Spinal cord (tissue), 10 donors: Measurements from ENCODE around the gene COL5A3. TPM values are rescaled to one million over a fixed set of nuclear protein-coding genes. Genes with fewer than 3 reads are reported as not detected.
A peak's percentile ranks its signal among the peaks of the same experiment; 100 is the strongest.

Source experiments
- DNase-seq, 6 donors: peaks; one replicate each; pipeline versions ENCODE4 v3.0.0 to v3.0.0-alpha.2; 2013 to 2015; ENCODE audit warnings: low spot score in 6 of 6, low read depth in 4 of 6
- H3K27ac ChIP-seq: one replicate; pipeline ENCODE4 v1.5.1; 2013; ENCODE audit warnings: low read depth, low read length, control low read depth
- H3K27me3 ChIP-seq: one replicate; pipeline ENCODE4 v1.6.1; 2013; ENCODE audit warnings: low read length; ENCODE audit not compliant: control insufficient read depth, insufficient read depth
- H3K36me3 ChIP-seq: one replicate; pipeline ENCODE4 v1.6.1; 2013; ENCODE audit warnings: low read length; ENCODE audit not compliant: control insufficient read depth, insufficient read depth
- H3K4me1 ChIP-seq: one replicate; pipeline ENCODE4 v1.6.1; 2013; ENCODE audit warnings: low read length; ENCODE audit not compliant: control insufficient read depth, insufficient read depth
- H3K4me3 ChIP-seq: one replicate; pipeline ENCODE4 v1.5.1; 2013; ENCODE audit warnings: low read depth, low read length, control low read depth
- H3K9me3 ChIP-seq: one replicate; pipeline ENCODE4 v1.6.1; 2013; ENCODE audit warnings: low read length; ENCODE audit not compliant: control insufficient read depth, insufficient read depth
- WGBS: methylation state at CpG from one replicate; pipeline ENCODE4 v1.1.5; 2013; ENCODE audit warnings: missing lambda C conversion rate; ENCODE audit not compliant: insufficient coverage; 5-methylcytosine and 5-hydroxymethylcytosine counted together
- polyA plus RNA-seq, 2 donors: library from polyadenylated mRNA; unstranded; fragments of 120-200 nt; gene quantifications; one replicate each; pipeline ENCODE4 v1.2.1, GENCODE V29; 2013; ENCODE audit not compliant: insufficient read length in 2 of 2
- total RNA-seq, 2 donors: library from RNA; depleted of rRNA in 1 of 2; stranded (reverse); fragments of 120-200 nt in 1 of 2; fragments of >200 nt in 1 of 2; gene quantifications; one replicate each; pipeline versions ENCODE4 v1.2.3 to v1.2.4, GENCODE V29; 2013 to 2014
- donor health status: healthy.

Gene COL5A3
- total and polyA plus RNA-seq, 4 donors: 7.8 to 18.1 (median 14.7) TPM

DNA sequence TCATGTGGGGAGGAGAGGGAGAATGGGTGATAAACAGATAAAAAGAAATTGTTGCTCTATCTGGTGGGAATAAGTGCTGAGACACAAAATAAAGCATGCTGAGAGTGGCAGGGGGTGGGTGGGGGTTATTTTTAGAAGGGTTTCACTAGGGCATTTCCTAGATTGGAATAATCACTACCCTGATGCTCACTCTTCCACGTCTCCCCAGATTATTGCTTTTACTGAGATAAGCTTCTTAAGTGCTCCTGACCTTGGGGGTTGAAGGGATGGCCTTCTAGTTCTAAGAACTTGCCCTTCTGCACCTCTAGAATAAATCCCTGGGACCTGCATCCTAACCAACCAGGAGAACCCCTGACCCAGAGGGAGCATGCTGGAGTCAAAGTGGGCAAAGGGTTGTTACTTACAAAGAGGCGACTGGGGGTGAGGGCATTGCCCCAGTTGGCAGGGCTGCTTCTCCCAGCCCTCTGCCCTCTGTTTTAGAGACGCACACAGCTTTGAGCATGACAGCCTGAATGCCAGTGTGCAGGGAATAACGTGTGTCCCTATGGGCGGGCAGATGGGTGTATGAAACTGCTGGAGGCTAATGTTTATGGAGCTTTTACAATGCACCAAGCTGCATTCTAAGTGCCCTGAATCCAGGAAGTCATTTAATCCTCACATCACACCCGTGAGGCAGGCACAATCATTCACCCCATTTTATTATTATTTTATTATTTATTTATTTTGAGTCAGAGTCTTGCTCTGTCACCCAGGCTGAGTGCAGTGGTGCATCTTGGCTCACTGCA is 3.7 kb upstream of the COL5A3 start:
- H3K27me3 ChIP-seq: peaks cover 47% of the 10 kb centered on the region
- WGBS: 37% methylated on average over 2 of the region's 6 CpGs

DNA sequence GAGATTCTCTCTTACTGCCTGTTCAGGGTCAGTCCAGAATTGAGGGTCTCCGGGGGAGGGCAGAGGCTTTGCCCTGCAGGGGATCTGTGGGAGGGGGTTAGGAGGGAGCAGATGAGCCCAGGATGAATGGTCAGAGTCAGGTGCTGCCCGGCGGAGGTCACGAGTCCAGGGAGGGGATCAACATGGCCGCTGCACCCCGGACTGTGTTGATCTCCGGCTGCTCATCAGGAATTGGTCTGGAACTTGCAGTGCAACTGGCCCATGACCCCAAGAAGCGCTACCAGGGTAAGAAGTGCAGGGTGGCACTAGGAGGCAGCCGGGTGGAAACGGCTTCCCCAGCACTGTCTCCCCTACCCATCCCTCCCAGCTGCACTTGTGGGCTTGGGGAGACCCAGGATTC is 3.0 kb upstream of the COL5A3 start, which contains the start of gene RDH8:
Gene RDH8 (plus strand): TSS at position 168 of the 400 bp plus-strand sequence. CDS start 15 bp downstream, at position 183.
- no peak for DNase-seq
- whole genome bisulfite sequencing: 59% methylated on average over 9 of the region's 10 CpGs
- Histone ChIP-seq H3K4me3 (no peak within 1 kb of the TSS), H3K27me3 (peaks cover 53% of the 10 kb centered on the region), H3K9me3 (no peaks in the 10 kb centered on the region), H3K36me3 (no peaks in the 10 kb centered on the region), H3K27ac (no peak within 1 kb of the TSS), H3K4me1 (peaks cover 43% of the 10 kb centered on the region)

More for the DNA sequence above, 3.7 kb upstream of the COL5A3 start:
- H3K9me3 ChIP-seq: no peaks in the 10 kb centered on the region
- H3K27ac ChIP-seq: no peak overlapping the region
- H3K4me1 ChIP-seq: peaks cover 36% of the 10 kb centered on the region
- H3K36me3 ChIP-seq: no peaks in the 10 kb centered on the region
- no peak overlapping the region for H3K4me3 ChIP-seq
- DNase-seq: peak in 1 of 6 donors; percentile 19

DNA sequence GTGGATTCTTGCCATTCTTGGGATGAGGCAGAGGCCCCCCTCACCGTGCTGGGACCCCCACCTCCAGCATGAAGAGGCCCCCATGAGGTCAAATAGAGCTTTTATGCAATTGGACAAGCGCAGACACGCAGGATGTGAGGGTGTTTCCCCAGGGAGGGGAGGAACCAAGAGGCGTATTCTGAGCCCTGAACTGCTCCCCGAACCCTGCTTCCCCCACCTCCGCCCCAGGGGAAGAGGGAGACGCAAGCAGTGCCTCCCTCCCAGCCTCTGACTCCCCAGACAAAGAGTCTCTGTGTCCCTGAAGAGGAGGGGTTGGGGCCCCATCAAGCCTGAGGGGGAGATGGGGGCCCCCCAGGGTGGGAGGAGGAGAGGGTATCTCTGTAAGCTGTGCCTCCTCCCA is 1.7 kb upstream of the COL5A3 start:
- peak overlapping the region; percentile 57 for H3K27ac ChIP-seq

DNA sequence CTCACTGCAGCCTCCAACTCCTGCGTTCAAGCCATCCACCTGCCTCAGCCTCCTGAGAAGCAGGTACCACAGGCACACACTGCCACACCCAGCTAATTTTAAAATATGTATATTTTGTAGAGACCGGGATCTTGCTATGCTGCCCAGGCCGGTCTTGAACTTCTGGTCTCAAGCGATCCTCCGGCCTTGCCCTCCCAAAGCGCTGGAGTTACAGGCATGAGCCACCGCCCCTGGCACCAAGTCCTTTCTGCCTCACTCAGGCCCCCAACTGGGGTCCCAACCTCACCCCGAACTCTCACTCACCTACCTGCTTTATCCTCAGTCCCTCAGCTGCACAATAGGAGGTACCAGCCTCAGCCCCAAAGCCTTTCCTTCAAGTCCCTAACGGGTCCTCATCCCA is 635 bp upstream of the COL5A3 start:
- H3K27me3 ChIP-seq: peaks cover 53% of the 10 kb centered on the region

More for the DNA sequence above, 1.7 kb upstream of the COL5A3 start:
- H3K4me1 ChIP-seq: peaks cover 56% of the 10 kb centered on the region
- H3K4me3 ChIP-seq: no peak overlapping the region
- no peaks in the 10 kb centered on the region for H3K36me3 ChIP-seq
- H3K27me3 ChIP-seq: peaks cover 53% of the 10 kb centered on the region
- WGBS: no CpG with 5 or more reads among the region's 7 CpGs
- no peaks in the 10 kb centered on the region for H3K9me3 ChIP-seq
- DNase-seq: peak in 2 of 6 donors; percentile 1 to 23

DNA sequence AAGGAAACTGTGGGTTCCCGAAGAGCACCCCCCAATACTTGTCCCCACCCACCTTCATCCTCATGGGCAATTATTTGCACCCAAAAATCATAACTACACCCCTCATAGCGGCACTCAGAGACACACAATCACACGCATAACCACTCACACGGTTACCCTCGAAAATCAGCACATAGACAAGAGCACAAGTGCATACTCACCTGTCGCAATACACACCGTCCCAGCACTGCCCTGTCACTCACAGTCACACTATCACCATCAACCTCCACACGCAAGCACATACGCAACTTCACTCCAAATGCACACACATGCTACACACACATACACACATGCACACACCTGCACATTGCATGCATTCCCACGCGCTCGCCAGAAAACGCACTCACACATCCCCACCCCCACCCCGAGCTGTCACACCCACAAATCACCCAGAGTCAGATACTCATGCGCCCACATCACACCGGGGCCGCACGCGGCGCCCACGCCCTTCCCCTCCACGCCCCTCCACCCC is 535 bp downstream of the COL5A3 start:
- Histone ChIP-seq H3K36me3 (no peaks in the 10 kb centered on the region), H3K9me3 (no peaks in the 10 kb centered on the region), H3K4me3 (peak overlapping the region; percentile 42), H3K4me1 (peaks cover 66% of the 10 kb centered on the region), H3K27me3 (peaks cover 52% of the 10 kb centered on the region), H3K27ac (no peak overlapping the region)
- WGBS: 9% methylated on average over 22 of the region's 22 CpGs
- no peak for DNase-seq

More for the DNA sequence above, 635 bp upstream of the COL5A3 start:
- H3K4me1 ChIP-seq: peaks cover 62% of the 10 kb centered on the region
- no peak overlapping the region for H3K4me3 ChIP-seq
- DNase-seq: no peak
- no peaks in the 10 kb centered on the region for H3K9me3 ChIP-seq
- H3K27ac ChIP-seq: peak overlapping the region; percentile 57
- WGBS: 76% methylated on average over 5 of the region's 9 CpGs
- no peaks in the 10 kb centered on the region for H3K36me3 ChIP-seq

DNA sequence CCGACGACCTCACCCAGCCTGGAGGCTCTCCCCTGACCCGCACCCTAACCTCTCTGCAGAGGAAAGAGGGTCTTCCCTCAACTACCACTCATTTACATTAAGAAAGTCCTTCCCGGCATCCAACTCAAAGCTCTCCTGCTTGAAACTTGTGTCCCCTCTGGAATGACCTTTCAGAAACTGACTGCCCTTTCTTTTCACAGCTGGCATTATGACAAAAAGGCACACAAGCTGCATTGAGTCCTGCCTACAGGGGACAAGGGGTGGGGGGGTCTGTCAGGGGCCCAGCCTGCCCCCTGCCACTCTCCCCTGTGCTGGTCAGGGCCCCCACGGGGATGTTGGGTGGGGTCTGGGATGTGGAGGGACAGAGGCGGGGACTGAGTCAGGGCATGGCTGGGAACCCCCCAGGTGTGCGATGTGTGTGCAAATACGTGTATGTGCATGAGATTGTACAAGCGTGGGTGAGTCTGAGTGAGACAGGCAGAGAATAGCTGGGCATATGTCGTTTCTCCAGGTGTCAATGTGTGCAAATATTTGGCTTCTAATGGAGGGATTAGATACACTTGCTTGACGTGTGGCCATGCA is 2.0 kb downstream of the COL5A3 start:
- no peak overlapping the region for H3K4me3 ChIP-seq
- H3K27me3 ChIP-seq: peaks cover 45% of the 10 kb centered on the region
- WGBS: 49% methylated on average over 10 of the region's 11 CpGs

DNA sequence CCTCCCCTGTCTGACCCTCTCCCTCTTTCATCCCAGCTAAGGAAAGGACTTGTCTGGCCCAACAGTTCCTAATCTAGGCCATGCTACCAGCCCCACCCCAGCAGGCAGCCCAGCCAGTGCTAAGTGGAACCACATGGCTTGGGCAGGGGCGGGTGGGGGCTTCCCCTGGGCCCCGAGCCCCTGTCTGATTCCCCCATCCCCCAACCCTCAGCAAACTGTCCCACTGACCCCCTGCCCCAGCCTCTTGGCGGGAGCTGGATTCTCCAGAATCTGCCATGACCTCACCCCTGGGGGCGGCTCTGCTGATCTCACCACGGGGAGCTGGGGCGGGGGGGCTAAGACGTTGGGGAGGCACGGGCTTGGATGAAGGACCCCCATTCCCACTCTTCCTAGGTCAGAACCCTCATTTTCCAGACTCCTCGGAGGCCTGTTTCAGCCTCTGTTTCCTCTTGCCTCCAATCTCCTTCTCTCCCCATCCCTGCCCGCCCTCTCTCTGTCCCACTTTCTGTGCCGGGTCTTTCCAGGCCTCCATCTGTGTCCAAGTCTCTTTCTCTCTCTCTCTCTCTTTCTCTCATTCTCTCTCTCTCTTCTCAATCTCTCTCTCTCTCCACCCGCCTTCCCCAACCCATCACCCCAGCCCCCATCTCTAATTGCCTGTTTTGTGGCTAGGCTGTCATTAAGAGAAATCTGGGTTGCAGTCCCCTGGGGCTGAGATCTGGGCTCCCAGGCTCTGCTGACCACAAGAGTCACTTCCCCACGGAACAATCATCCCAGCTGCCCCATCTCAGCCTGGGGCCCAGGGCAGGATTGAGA is 2.7 kb downstream of the COL5A3 start:
- Histone ChIP-seq H3K36me3 (no peaks in the 10 kb centered on the region), H3K4me3 (no peak overlapping the region), H3K27ac (peak overlapping the region; percentile 68), H3K9me3 (no peaks in the 10 kb centered on the region), H3K4me1 (peaks cover 60% of the 10 kb centered on the region), H3K27me3 (peaks cover 40% of the 10 kb centered on the region)
- DNase-seq: peak in 1 of 6 donors; percentile 17
- 37% methylated on average over 11 of the region's 13 CpGs for WGBS

More for the DNA sequence above, 2.0 kb downstream of the COL5A3 start:
- no peaks in the 10 kb centered on the region for H3K9me3 ChIP-seq
- DNase-seq: peak in 1 of 6 donors; percentile 44
- H3K4me1 ChIP-seq: peaks cover 61% of the 10 kb centered on the region
- no peaks in the 10 kb centered on the region for H3K36me3 ChIP-seq
- H3K27ac ChIP-seq: peak overlapping the region; percentile 68

DNA sequence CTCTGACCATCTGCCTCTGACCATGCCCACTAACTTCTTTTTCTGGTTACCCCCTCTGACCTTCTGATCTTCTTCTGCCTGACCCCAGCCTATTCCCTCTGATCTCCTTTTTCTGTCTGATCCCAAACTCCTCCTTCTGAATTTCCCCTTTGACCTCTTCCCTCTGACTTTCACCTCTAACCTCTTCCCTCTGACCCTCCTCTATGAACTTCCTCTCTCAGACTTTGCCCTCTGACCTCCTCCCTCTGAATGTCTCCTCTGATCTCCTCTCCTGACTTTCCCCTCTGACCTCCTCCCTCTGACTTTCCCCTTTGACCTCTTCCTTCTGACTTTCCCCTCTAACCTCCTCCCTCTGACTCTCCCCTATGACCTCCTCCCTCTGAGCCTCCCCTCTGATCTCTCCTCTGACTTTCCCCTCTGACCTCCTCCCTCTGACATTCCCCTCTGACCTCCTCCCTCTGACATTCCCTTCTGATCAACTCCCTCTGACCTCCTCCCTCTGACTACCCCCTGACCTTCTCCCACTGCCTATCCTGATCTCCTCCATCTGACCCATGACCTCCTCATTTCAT is 3.5 kb downstream of the COL5A3 start:
- DNase-seq: no peak
- H3K27me3 ChIP-seq: peaks cover 34% of the 10 kb centered on the region

DNA sequence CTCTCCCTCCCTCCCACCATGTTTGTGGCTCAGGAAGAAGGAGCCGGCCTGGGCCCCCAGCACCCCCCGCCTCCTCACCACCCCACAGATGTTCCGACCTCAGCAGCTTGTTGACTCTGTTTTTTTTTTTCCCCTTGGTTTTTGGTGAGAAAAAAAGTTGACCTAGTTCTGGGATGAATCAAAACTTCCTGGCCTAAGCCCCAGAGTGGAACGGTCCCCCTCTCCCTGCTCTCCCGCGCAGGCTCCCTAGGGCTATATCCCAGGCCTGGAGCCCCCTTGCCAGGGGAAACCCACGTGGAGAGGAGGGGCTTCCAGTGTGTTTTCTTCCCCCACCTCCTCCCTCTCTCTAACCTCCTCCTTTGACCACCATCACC is 4.0 kb downstream of the COL5A3 start:
- Histone ChIP-seq H3K9me3 (no peaks in the 10 kb centered on the region), H3K4me3 (no peak overlapping the region), H3K27ac (peak overlapping the region; percentile 68), H3K4me1 (peaks cover 49% of the 10 kb centered on the region), H3K27me3 (peaks cover 29% of the 10 kb centered on the region), H3K36me3 (no peaks in the 10 kb centered on the region)
- no CpG with 5 or more reads among the region's 7 CpGs for WGBS
- DNase-seq: no peak

More for the DNA sequence above, 3.5 kb downstream of the COL5A3 start:
- Histone ChIP-seq H3K9me3 (no peaks in the 10 kb centered on the region), H3K4me3 (no peak overlapping the region), H3K4me1 (peaks cover 54% of the 10 kb centered on the region), H3K27ac (peak overlapping the region; percentile 68), H3K36me3 (no peaks in the 10 kb centered on the region)
